Sigmoid colon (tissue), 4 donors: ENCODE measurements around the gene C2.

Experiments
- CTCF ChIP-seq, 4 experiments: fragments of 450-650 bp in 3 of 4; fragments of 200-600 bp in 1 of 4; IDR thresholded peaks; one replicate each; pipeline ENCODE4 v1.5.1; 2016 to 2019; ENCODE audit warnings: antibody characterized with exemption in 4 of 4, mild to moderate bottlenecking in 3 of 4, moderate library complexity in 2 of 4
- EP300 ChIP-seq, 4 donors: sonication (generic); formaldehyde crosslinking; IDR thresholded peaks; one replicate each; pipeline ENCODE4 v1.6.1; 2017; ENCODE audit warnings: antibody characterized with exemption in 4 of 4
- POLR2A ChIP-seq, 2 donors: fragments of 450-650 bp; IDR thresholded peaks; one replicate each; pipeline ENCODE4 v1.6.1; 2016; ENCODE audit warnings: antibody characterized with exemption in 2 of 2, mild to moderate bottlenecking in 2 of 2, moderate library complexity in 2 of 2
- POLR2AphosphoS5 ChIP-seq, 4 donors: sonication (generic); formaldehyde crosslinking; IDR thresholded peaks; one replicate each; pipeline ENCODE4 v1.6.1; 2017; ENCODE audit warnings: antibody characterized with exemption in 4 of 4

- no peak for TF ChIP-seq POLR2A (IDR thresholded peaks at IDR 0.05)
- no peak for TF ChIP-seq CTCF (IDR thresholded peaks at IDR 0.05)
- TF ChIP-seq EP300 (IDR thresholded peaks at IDR 0.05): no peak
- TF ChIP-seq POLR2AphosphoS5 (IDR thresholded peaks at IDR 0.05): peak in 1 of 4 donors; percentile 46
Measured at GRCh38 chr6:31878726-31879125, 48.8 kb upstream of the C2 start, which contains the start of gene SLC44A4.
